ENCODE results near the gene METTL15. TPM values are rescaled to one million over a fixed set of nuclear protein-coding genes. Genes with fewer than 3 reads are reported as not detected.
"Not testable (repeated sequence)": the region's sequence is repeated elsewhere in the genome, so short reads cannot be mapped to it uniquely, and the experiment has no call there.

The METTL15 gene
- total RNA-seq, result 17.1 and 18.0 TPM in 2 replicates

GRCh38 chr11:28107750-28108618 lies at the start of gene METTL15, which contains the start of gene KIF18A:
Gene METTL15 (plus strand): TSS chr11:28108388. CDS start chr11:28113335, 4,947 bp downstream.
Gene KIF18A (minus strand): TSS chr11:28108156. CDS start chr11:28097947, 10,209 bp downstream.
- Mint-ChIP-seq H3K36me3 (ENCODE audit: low read depth) (peaks cover 7% of the 10 kb centered on the region), H3K27me3 (ENCODE audit: insufficient read depth) (no peaks in the 10 kb centered on the region), H3K4me1 (ENCODE audit: low read depth) (peaks cover 65% of the 10 kb centered on the region), H3K27ac (peak within 1 kb of the TSS; percentile 99), H3K4me3 (peak within 1 kb of the TSS; percentile 97), H3K9me3 (no peaks in the 10 kb centered on the region)
- intact Hi-C loops (cut with micrococcal nuclease), result loop anchor here (1.0 to 10.0 kb wide), 4 partner anchors 9 to 746 kb away; partner anchors contain the start of gene CCDC34
- peak; percentile 99 for DNase-seq (ENCODE audit: low spot score)

- Mint-ChIP-seq H3K36me3 (ENCODE audit: low read depth) (peaks cover 17% of the 10 kb centered on the region), H3K9me3 (no peaks in the 10 kb centered on the region), H3K27ac (no peak overlapping the region), H3K4me3 (no peak overlapping the region), H3K27me3 (ENCODE audit: insufficient read depth) (no peaks in the 10 kb centered on the region), H3K4me1 (ENCODE audit: low read depth) (no peaks in the 10 kb centered on the region)
- no peak for DNase-seq (ENCODE audit: low spot score)
- intact Hi-C loops (cut with micrococcal nuclease), result no loop called here
These were observed 36.9 kb upstream of the METTL15 start for GRCh38 chr11:28071305-28071704.

- Mint-ChIP-seq H3K4me1 (ENCODE audit: low read depth) (no peaks in the 10 kb centered on the region), H3K36me3 (ENCODE audit: low read depth) (peaks cover 23% of the 10 kb centered on the region), H3K9me3 (no peaks in the 10 kb centered on the region), H3K27me3 (ENCODE audit: insufficient read depth) (no peaks in the 10 kb centered on the region), H3K27ac (no peak overlapping the region), H3K4me3 (no peak overlapping the region)
- intact Hi-C loops (cut with micrococcal nuclease), result no loop called here
- no peak for DNase-seq (ENCODE audit: low spot score)
These were observed 35.9 kb upstream of the METTL15 start for GRCh38 chr11:28072321-28072720.

GRCh38 chr11:28077521-28077920 lies 30.7 kb upstream of the METTL15 start:
- peaks cover 23% of the 10 kb centered on the region for H3K36me3 Mint-ChIP-seq (ENCODE audit: low read depth)
- no peaks in the 10 kb centered on the region for H3K27me3 Mint-ChIP-seq (ENCODE audit: insufficient read depth)
- H3K9me3 Mint-ChIP-seq, result no peaks in the 10 kb centered on the region
- no peak overlapping the region for H3K27ac Mint-ChIP-seq
- H3K4me3 Mint-ChIP-seq, result no peak overlapping the region
- H3K4me1 Mint-ChIP-seq (ENCODE audit: low read depth), result no peaks in the 10 kb centered on the region
- no peak for DNase-seq (ENCODE audit: low spot score)
- intact Hi-C loops (cut with micrococcal nuclease), result no loop called here

GRCh38 chr11:28083118-28083517 lies 25.1 kb upstream of the METTL15 start:
- H3K36me3 Mint-ChIP-seq (ENCODE audit: low read depth), result peaks cover 25% of the 10 kb centered on the region
- H3K4me1 Mint-ChIP-seq (ENCODE audit: low read depth), result no peaks in the 10 kb centered on the region
- intact Hi-C loops (cut with micrococcal nuclease), result no loop called here
- H3K27ac Mint-ChIP-seq, result no peak overlapping the region
- H3K27me3 Mint-ChIP-seq (ENCODE audit: insufficient read depth), result no peaks in the 10 kb centered on the region
- H3K4me3 Mint-ChIP-seq, result no peak overlapping the region
- no peaks in the 10 kb centered on the region for H3K9me3 Mint-ChIP-seq
- no peak for DNase-seq (ENCODE audit: low spot score)

- no peaks in the 10 kb centered on the region for H3K27me3 Mint-ChIP-seq (ENCODE audit: insufficient read depth)
- H3K36me3 Mint-ChIP-seq (ENCODE audit: low read depth), result peaks cover 21% of the 10 kb centered on the region
- H3K4me3 Mint-ChIP-seq, result no peak overlapping the region
- H3K4me1 Mint-ChIP-seq (ENCODE audit: low read depth), result no peaks in the 10 kb centered on the region
- intact Hi-C loops (cut with micrococcal nuclease), result no loop called here
- H3K27ac Mint-ChIP-seq, result no peak overlapping the region
- DNase-seq (ENCODE audit: low spot score), result no peak
- H3K9me3 Mint-ChIP-seq, result no peaks in the 10 kb centered on the region
These were observed 21.6 kb upstream of the METTL15 start for GRCh38 chr11:28086569-28086968.

- DNase-seq (ENCODE audit: low spot score); intact Hi-C loops (cut with micrococcal nuclease); H3K9me3 Mint-ChIP-seq; H3K4me1 Mint-ChIP-seq (ENCODE audit: low read depth); H3K27ac Mint-ChIP-seq; H3K4me3 Mint-ChIP-seq; H3K27me3 Mint-ChIP-seq (ENCODE audit: insufficient read depth): not testable (repeated sequence)
- H3K36me3 Mint-ChIP-seq (ENCODE audit: low read depth), result peaks cover 19% of the 10 kb centered on the region
These were observed 21.0 kb upstream of the METTL15 start for GRCh38 chr11:28087192-28087591.

- not testable (repeated sequence) for H3K27me3 Mint-ChIP-seq (ENCODE audit: insufficient read depth); H3K4me3 Mint-ChIP-seq
These were observed 20.5 kb upstream of the METTL15 start for GRCh38 chr11:28087693-28088092.

GRCh38 chr11:28089378-28089777 lies 18.8 kb upstream of the METTL15 start:
- no peaks in the 10 kb centered on the region for H3K27me3 Mint-ChIP-seq (ENCODE audit: insufficient read depth)
- H3K4me3 Mint-ChIP-seq, result no peak overlapping the region
- intact Hi-C loops (cut with micrococcal nuclease), result no loop called here
- peaks cover 19% of the 10 kb centered on the region for H3K36me3 Mint-ChIP-seq (ENCODE audit: low read depth)
- no peaks in the 10 kb centered on the region for H3K4me1 Mint-ChIP-seq (ENCODE audit: low read depth)
- H3K9me3 Mint-ChIP-seq, result no peaks in the 10 kb centered on the region
- no peak overlapping the region for H3K27ac Mint-ChIP-seq
- no peak for DNase-seq (ENCODE audit: low spot score)

More at GRCh38 chr11:28087693-28088092, 20.5 kb upstream of the METTL15 start:
- DNase-seq (ENCODE audit: low spot score); H3K4me1 Mint-ChIP-seq (ENCODE audit: low read depth); intact Hi-C loops (cut with micrococcal nuclease); H3K27ac Mint-ChIP-seq; H3K9me3 Mint-ChIP-seq: not testable (repeated sequence)
- peaks cover 19% of the 10 kb centered on the region for H3K36me3 Mint-ChIP-seq (ENCODE audit: low read depth)

GRCh38 chr11:28090052-28090749 lies 18.0 kb upstream of the METTL15 start:
- Mint-ChIP-seq H3K36me3 (ENCODE audit: low read depth) (peaks cover 21% of the 10 kb centered on the region), H3K4me1 (ENCODE audit: low read depth) (no peaks in the 10 kb centered on the region), H3K4me3 (no peak overlapping the region), H3K9me3 (no peaks in the 10 kb centered on the region), H3K27ac (no peak overlapping the region), H3K27me3 (ENCODE audit: insufficient read depth) (no peaks in the 10 kb centered on the region)
- intact Hi-C loops (cut with micrococcal nuclease), result loop anchor here (2.0 kb wide), 1 partner anchor 17 kb away; no protein-coding TSS in a partner anchor
- DNase-seq (ENCODE audit: low spot score), result no peak

- DNase-seq (ENCODE audit: low spot score), result no peak
- Mint-ChIP-seq H3K27ac (no peak overlapping the region), H3K9me3 (no peaks in the 10 kb centered on the region), H3K36me3 (ENCODE audit: low read depth) (peaks cover 17% of the 10 kb centered on the region), H3K4me1 (ENCODE audit: low read depth) (no peaks in the 10 kb centered on the region), H3K27me3 (ENCODE audit: insufficient read depth) (no peaks in the 10 kb centered on the region), H3K4me3 (no peak overlapping the region)
- intact Hi-C loops (cut with micrococcal nuclease), result no loop called here
These were observed 15.4 kb upstream of the METTL15 start for GRCh38 chr11:28092786-28093185.

- H3K4me1 Mint-ChIP-seq (ENCODE audit: low read depth), result peaks cover 26% of the 10 kb centered on the region
- H3K27me3 Mint-ChIP-seq (ENCODE audit: insufficient read depth), result no peaks in the 10 kb centered on the region
- no peak overlapping the region for H3K4me3 Mint-ChIP-seq
- intact Hi-C loops (cut with micrococcal nuclease), result no loop called here
- H3K9me3 Mint-ChIP-seq, result no peaks in the 10 kb centered on the region
- peaks cover 15% of the 10 kb centered on the region for H3K36me3 Mint-ChIP-seq (ENCODE audit: low read depth)
- peak overlapping the region; percentile 9 for H3K27ac Mint-ChIP-seq
- no peak for DNase-seq (ENCODE audit: low spot score)
These were observed 9.9 kb upstream of the METTL15 start for GRCh38 chr11:28098257-28098656.

- no peak for DNase-seq (ENCODE audit: low spot score)
- Mint-ChIP-seq H3K4me1 (ENCODE audit: low read depth) (peaks cover 33% of the 10 kb centered on the region), H3K36me3 (ENCODE audit: low read depth) (peaks cover 15% of the 10 kb centered on the region), H3K27me3 (ENCODE audit: insufficient read depth) (no peaks in the 10 kb centered on the region), H3K27ac (no peak overlapping the region), H3K4me3 (no peak overlapping the region), H3K9me3 (no peaks in the 10 kb centered on the region)
- intact Hi-C loops (cut with micrococcal nuclease), result loop anchor here (1.0 to 10.0 kb wide), 2 partner anchors 8 to 225 kb away; no protein-coding TSS in a partner anchor
These were observed 8.5 kb upstream of the METTL15 start for GRCh38 chr11:28099715-28100114.

Measured in activated T-helper 1 cell treated with anti-CD3 and anti-CD28 coated beads, Interleukin-12 subunit alpha, Interleukin-12 subunit beta, Interleukin-2, Interleukin-4 antibody, amounts not matched to agents 30 ng/mL and 10 ng/mL and 1 ng/mL, durations not matched to agents 14 hours and 24 hours and 36 hours (primary cell).